ENCODE results near the gene ARHGAP26.

ARHGAP26 gene

DNA sequence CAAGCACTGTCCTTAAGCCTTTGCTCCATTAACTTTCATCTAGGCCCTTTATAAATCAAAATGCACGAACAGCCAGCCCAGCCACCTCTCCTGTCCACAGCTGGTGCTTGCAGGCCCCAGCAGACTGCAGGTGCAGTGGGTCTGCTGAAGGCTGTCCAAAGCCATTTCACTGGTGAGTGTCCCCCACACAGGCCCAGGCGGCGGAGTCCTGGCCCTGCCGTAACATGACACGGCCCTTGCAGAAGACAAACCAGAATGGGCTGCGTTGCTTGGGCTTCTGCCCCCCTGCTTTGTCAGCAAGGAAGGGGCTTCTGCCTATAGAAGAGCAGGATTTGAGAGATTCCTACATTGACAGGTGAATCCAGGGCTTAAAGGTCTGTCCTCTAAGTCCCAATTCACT is 444.7 kb downstream of the ARHGAP26 start:
- Histone ChIP-seq H3K4me3 (ENCODE audit: insufficient read length, low read depth) (no peak overlapping the region), H3K27me3 (ENCODE audit: insufficient read depth, insufficient read length) (no peaks in the 10 kb centered on the region), H3K9ac (ENCODE audit: insufficient read length, low read depth) (no peak overlapping the region), H3K36me3 (ENCODE audit: insufficient read depth, insufficient read length, low read length) (no peaks in the 10 kb centered on the region), H3K4me1 (ENCODE audit: insufficient read depth, insufficient read length) (peaks cover 4% of the 10 kb centered on the region), H3K9me3 (ENCODE audit: insufficient read depth, low read length) (no peaks in the 10 kb centered on the region)
- TF ChIP-seq YY1 (IDR thresholded peaks at IDR 0.05; ENCODE audit: insufficient read depth, insufficient read length): no peak
- TF ChIP-seq SUZ12 (IDR thresholded peaks at IDR 0.05; ENCODE audit: extremely low read depth, insufficient read depth, insufficient read length): no peak
- TF ChIP-seq ZNF274 (IDR thresholded peaks at IDR 0.05; ENCODE audit: low read depth, low read length): no peak
- no peak for DNase-seq (ENCODE audit: low read depth, low spot score)

DNA sequence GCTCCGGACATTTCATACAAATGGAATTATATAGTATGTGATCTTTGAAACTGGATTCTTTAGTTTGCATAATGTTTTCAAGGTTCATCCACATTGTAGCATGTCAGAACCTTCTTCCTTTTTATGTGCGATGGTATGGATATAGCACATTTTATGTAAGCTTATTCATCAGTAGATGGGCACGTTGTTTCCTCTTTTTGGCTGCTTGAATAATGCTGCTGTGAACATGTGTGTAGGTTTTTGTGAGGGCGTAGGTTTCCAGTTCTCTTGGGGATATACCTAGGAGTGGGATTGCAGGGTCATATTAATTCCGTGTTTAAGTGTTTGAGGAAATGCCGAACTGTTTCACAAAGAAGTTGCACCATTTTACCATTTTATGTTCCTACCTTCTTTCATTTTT is 445.5 kb downstream of the ARHGAP26 start:
- DNase-seq (ENCODE audit: low read depth, low spot score): no peak
- Histone ChIP-seq H3K36me3 (ENCODE audit: insufficient read depth, insufficient read length, low read length) (no peaks in the 10 kb centered on the region), H3K4me3 (ENCODE audit: insufficient read length, low read depth) (no peak overlapping the region), H3K4me1 (ENCODE audit: insufficient read depth, insufficient read length) (peaks cover 4% of the 10 kb centered on the region), H3K9me3 (ENCODE audit: insufficient read depth, low read length) (no peaks in the 10 kb centered on the region), H3K9ac (ENCODE audit: insufficient read length, low read depth) (no peak overlapping the region), H3K27me3 (ENCODE audit: insufficient read depth, insufficient read length) (no peaks in the 10 kb centered on the region)
- TF ChIP-seq ZNF274 (IDR thresholded peaks at IDR 0.05; ENCODE audit: low read depth, low read length): no peak
- TF ChIP-seq YY1 (IDR thresholded peaks at IDR 0.05; ENCODE audit: insufficient read depth, insufficient read length): no peak
- no peak for TF ChIP-seq SUZ12 (IDR thresholded peaks at IDR 0.05; ENCODE audit: extremely low read depth, insufficient read depth, insufficient read length)

DNA sequence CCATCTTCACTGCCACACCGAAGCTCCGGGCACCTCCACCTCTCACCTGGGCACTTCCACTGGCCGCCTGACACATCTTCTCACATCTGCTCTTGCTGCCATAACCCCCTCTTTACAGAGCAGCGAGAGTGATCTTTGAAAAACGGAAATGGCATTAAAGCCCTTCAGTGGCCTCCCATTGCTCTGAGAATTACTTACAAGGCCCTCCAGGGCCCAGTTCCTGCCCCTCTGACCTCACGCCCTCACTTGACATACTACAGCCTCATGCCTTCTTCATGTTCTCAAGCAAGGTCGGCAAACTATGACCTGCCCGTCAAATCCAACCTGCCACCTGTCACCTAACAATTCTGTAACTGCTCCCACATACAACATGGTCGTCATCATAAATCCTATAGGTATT is 446.0 kb downstream of the ARHGAP26 start:
- no peak for TF ChIP-seq YY1 (IDR thresholded peaks at IDR 0.05; ENCODE audit: insufficient read depth, insufficient read length)
- no peak for TF ChIP-seq SUZ12 (IDR thresholded peaks at IDR 0.05; ENCODE audit: extremely low read depth, insufficient read depth, insufficient read length)
- Histone ChIP-seq H3K4me1 (ENCODE audit: insufficient read depth, insufficient read length) (peaks cover 4% of the 10 kb centered on the region), H3K4me3 (ENCODE audit: insufficient read length, low read depth) (no peak overlapping the region), H3K36me3 (ENCODE audit: insufficient read depth, insufficient read length, low read length) (no peaks in the 10 kb centered on the region), H3K27me3 (ENCODE audit: insufficient read depth, insufficient read length) (no peaks in the 10 kb centered on the region), H3K9ac (ENCODE audit: insufficient read length, low read depth) (no peak overlapping the region), H3K9me3 (ENCODE audit: insufficient read depth, low read length) (no peaks in the 10 kb centered on the region)
- no peak for DNase-seq (ENCODE audit: low read depth, low spot score)

DNA sequence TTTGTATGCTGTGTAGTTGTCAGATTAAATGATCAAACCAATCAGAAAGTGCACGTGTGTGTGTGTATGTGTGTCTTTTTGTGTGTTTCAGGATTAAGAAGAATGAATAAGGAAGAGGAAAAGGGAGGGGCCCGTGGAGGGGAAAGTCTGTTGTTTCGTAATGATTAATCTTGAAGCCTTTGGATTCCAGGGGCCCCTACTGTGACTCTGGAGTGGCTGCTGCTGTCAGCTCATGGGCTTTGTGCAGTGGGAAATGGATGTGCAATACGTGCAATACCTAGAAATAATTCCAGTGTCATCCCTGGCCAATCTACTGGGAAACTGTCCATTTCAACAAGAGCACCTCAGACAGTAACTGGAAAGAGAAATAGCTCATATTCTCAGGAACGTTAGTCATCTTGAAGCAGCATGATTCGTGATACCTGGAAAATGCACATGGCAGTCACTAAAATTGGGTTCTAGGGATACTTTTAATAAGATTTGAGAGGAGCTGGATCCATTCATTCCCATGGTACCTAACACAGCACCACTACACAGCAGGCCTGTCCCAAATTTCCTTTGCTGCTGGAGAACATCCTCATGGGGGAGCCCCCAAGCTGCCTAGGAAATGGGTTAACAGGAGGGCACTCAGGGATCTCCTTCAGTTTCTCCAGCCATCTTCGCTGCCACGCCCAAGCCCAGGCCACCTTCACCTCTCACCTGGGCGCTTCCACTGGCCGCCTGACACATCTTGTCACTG is 447.1 kb downstream of the ARHGAP26 start:
- Histone ChIP-seq H3K9ac (ENCODE audit: insufficient read length, low read depth) (no peak overlapping the region), H3K4me3 (ENCODE audit: insufficient read length, low read depth) (no peak overlapping the region), H3K9me3 (ENCODE audit: insufficient read depth, low read length) (no peaks in the 10 kb centered on the region), H3K27me3 (ENCODE audit: insufficient read depth, insufficient read length) (no peaks in the 10 kb centered on the region), H3K4me1 (ENCODE audit: insufficient read depth, insufficient read length) (peaks cover 4% of the 10 kb centered on the region), H3K36me3 (ENCODE audit: insufficient read depth, insufficient read length, low read length) (no peaks in the 10 kb centered on the region)
- TF ChIP-seq ZNF274 (IDR thresholded peaks at IDR 0.05; ENCODE audit: low read depth, low read length) (no peak), SUZ12 (IDR thresholded peaks at IDR 0.05; ENCODE audit: extremely low read depth, insufficient read depth, insufficient read length) (no peak), YY1 (IDR thresholded peaks at IDR 0.05; ENCODE audit: insufficient read depth, insufficient read length) (no peak)
- no peak for DNase-seq (ENCODE audit: low read depth, low spot score)

DNA sequence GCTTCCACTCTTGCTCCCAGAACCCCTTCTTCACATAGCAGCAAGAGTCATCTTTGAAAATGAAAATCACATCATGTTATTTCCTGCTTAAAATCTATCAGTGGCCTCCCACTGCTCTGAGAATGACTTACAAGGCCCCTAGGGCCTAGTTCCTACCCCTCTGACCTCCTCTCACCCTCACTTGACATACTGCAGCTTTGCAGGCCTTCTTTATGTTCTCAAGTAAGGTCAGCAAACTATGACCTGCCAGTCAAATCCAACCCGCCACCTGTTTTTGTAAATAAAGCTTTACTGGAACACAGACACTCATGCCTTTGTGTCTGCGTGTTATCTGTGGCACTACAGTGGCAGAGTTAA is 447.6 kb downstream of the ARHGAP26 start:
- no peak for TF ChIP-seq YY1 (IDR thresholded peaks at IDR 0.05; ENCODE audit: insufficient read depth, insufficient read length)
- TF ChIP-seq ZNF274 (IDR thresholded peaks at IDR 0.05; ENCODE audit: low read depth, low read length): no peak
- TF ChIP-seq SUZ12 (IDR thresholded peaks at IDR 0.05; ENCODE audit: extremely low read depth, insufficient read depth, insufficient read length): no peak
- peaks cover 4% of the 10 kb centered on the region for H3K4me1 ChIP-seq (ENCODE audit: insufficient read depth, insufficient read length)
- H3K27me3 ChIP-seq (ENCODE audit: insufficient read depth, insufficient read length): no peaks in the 10 kb centered on the region
- no peaks in the 10 kb centered on the region for H3K9me3 ChIP-seq (ENCODE audit: insufficient read depth, low read length)
- no peak overlapping the region for H3K9ac ChIP-seq (ENCODE audit: insufficient read length, low read depth)
- H3K36me3 ChIP-seq (ENCODE audit: insufficient read depth, insufficient read length, low read length): no peaks in the 10 kb centered on the region
- no peak for DNase-seq (ENCODE audit: low read depth, low spot score)
- H3K4me3 ChIP-seq (ENCODE audit: insufficient read length, low read depth): no peak overlapping the region

DNA sequence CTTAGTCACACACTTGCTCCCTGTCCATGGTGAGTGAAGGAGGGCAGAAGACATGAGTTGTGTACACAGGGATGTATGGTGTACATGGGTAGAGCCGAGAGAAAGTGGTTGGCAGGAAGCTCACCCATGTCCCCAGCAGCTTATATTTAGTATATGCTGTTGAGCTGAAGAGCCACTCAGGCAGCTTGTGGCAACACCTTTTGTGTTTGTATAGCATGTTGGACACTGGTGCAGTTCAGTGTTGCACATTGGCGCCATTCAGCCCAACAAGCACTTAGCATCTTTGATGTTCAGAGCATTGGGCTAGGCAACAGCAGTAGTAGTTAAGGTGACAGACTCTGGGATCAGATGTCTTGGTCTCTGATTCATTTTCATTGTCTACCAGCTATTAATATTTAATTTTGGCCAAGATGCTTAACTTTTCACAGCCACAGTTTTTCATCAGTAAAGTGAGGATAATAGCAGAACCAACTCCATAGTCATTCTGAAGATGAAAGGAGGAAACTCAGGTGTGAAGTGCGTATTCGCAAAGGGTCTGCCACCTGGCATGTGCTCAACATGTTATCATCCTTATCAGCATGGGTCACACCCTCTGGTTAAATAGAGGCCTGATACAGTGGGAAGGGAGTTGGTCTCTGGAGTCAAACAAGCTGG is 448.5 kb downstream of the ARHGAP26 start:
- Histone ChIP-seq H3K27me3 (ENCODE audit: insufficient read depth, insufficient read length) (no peaks in the 10 kb centered on the region), H3K4me3 (ENCODE audit: insufficient read length, low read depth) (no peak overlapping the region), H3K9ac (ENCODE audit: insufficient read length, low read depth) (no peak overlapping the region), H3K9me3 (ENCODE audit: insufficient read depth, low read length) (no peaks in the 10 kb centered on the region), H3K36me3 (ENCODE audit: insufficient read depth, insufficient read length, low read length) (no peaks in the 10 kb centered on the region), H3K4me1 (ENCODE audit: insufficient read depth, insufficient read length) (no peaks in the 10 kb centered on the region)
- no peak for DNase-seq (ENCODE audit: low read depth, low spot score)
- TF ChIP-seq YY1 (IDR thresholded peaks at IDR 0.05; ENCODE audit: insufficient read depth, insufficient read length): no peak
- no peak for TF ChIP-seq ZNF274 (IDR thresholded peaks at IDR 0.05; ENCODE audit: low read depth, low read length)
- TF ChIP-seq SUZ12 (IDR thresholded peaks at IDR 0.05; ENCODE audit: extremely low read depth, insufficient read depth, insufficient read length): no peak

DNA sequence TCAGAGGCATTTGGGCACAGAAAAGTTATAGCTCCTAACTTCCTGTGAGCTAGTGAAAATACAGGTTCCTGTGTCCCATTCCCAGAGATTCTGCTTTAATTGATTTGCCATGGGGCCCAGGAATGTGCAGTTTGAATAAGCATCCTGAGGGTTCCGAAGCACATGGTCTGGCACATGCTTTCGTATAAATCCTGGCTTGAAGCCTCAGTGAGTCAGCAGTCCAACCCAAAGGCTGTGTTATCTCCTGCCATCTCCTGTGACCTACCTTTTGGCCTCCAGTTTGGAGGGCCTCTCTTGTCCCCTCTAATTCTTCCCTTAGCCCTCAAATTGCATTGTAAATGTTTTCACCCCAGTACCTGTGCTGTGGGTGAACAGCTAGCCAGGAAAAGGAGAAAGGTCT is 449.5 kb downstream of the ARHGAP26 start:
- Histone ChIP-seq H3K4me1 (ENCODE audit: insufficient read depth, insufficient read length) (no peaks in the 10 kb centered on the region), H3K27me3 (ENCODE audit: insufficient read depth, insufficient read length) (no peaks in the 10 kb centered on the region)
- DNase-seq (ENCODE audit: low read depth, low spot score): no peak

More for the DNA sequence above, 449.5 kb downstream of the ARHGAP26 start:
- Histone ChIP-seq H3K36me3 (ENCODE audit: insufficient read depth, insufficient read length, low read length) (no peaks in the 10 kb centered on the region), H3K4me3 (ENCODE audit: insufficient read length, low read depth) (no peak overlapping the region), H3K9me3 (ENCODE audit: insufficient read depth, low read length) (no peaks in the 10 kb centered on the region), H3K9ac (ENCODE audit: insufficient read length, low read depth) (no peak overlapping the region)
- TF ChIP-seq ZNF274 (IDR thresholded peaks at IDR 0.05; ENCODE audit: low read depth, low read length) (no peak), SUZ12 (IDR thresholded peaks at IDR 0.05; ENCODE audit: extremely low read depth, insufficient read depth, insufficient read length) (no peak), YY1 (IDR thresholded peaks at IDR 0.05; ENCODE audit: insufficient read depth, insufficient read length) (no peak)

Data from NT2/D1 (cell line).